Lung (tissue), 12 donors: ENCODE results near the gene YWHAG. TPM values are rescaled to one million over a fixed set of nuclear protein-coding genes. Genes with fewer than 3 reads are reported as not detected.
A peak's percentile ranks its signal among the peaks of the same experiment; 100 is the strongest.

Experiments
- ATAC-seq: fragments of 200-7000 bp; cut with Tn5 transposase; one replicate; pipeline ENCODE4 v1.9.1; 2020; ENCODE audit warnings: moderate number of reproducible peaks; ENCODE audit not compliant: insufficient read depth, low FRiP score
- DNase-seq, 3 donors: peaks; one replicate each; pipeline ENCODE4 v3.0.0-alpha.2; 2013 to 2017
- H3K27ac ChIP-seq, 2 donors: one replicate each; pipeline ENCODE4 v1.5.1; 2013; ENCODE audit warnings: mild to moderate bottlenecking in 2 of 2, moderate library complexity in 2 of 2, control low read depth in 1 of 2, inconsistent platforms in 1 of 2, low read depth in 1 of 2, low read length in 1 of 2
- H3K27me3 ChIP-seq, 3 donors: one replicate each; pipeline ENCODE4 v1.5.1; 2013; ENCODE audit warnings: low read length in 2 of 3; ENCODE audit not compliant: control insufficient read depth in 3 of 3, insufficient read depth in 3 of 3
- H3K36me3 ChIP-seq, 4 donors: one replicate each; pipeline ENCODE4 v1.5.1; 2013; ENCODE audit warnings: low read length in 4 of 4, mild to moderate bottlenecking in 1 of 4, moderate library complexity in 1 of 4; ENCODE audit not compliant: control insufficient read depth in 4 of 4, insufficient read depth in 4 of 4
- H3K4me1 ChIP-seq, 5 donors: one replicate each; pipeline ENCODE4 v1.5.1; 2013; ENCODE audit warnings: low read length in 5 of 5, mild to moderate bottlenecking in 2 of 5, moderate library complexity in 1 of 5; ENCODE audit not compliant: control insufficient read depth in 5 of 5, insufficient read depth in 5 of 5
- H3K4me3 ChIP-seq: one replicate; pipeline ENCODE4 v1.5.1; 2013; ENCODE audit warnings: mild to moderate bottlenecking, control low read depth, moderate library complexity
- H3K9ac ChIP-seq, 2 donors: one replicate each; pipeline ENCODE4 v1.5.1; 2013; ENCODE audit warnings: low read length in 2 of 2, control low read depth in 1 of 2; ENCODE audit not compliant: insufficient read depth in 1 of 2
- H3K9me3 ChIP-seq, 4 donors: one replicate each; pipeline ENCODE4 v1.5.1; 2013; ENCODE audit warnings: low read length in 3 of 4, mild to moderate bottlenecking in 1 of 4, moderate library complexity in 1 of 4; ENCODE audit not compliant: control insufficient read depth in 4 of 4, insufficient read depth in 3 of 4
- CTCF ChIP-seq: IDR thresholded peaks from 2 replicates; pipeline ENCODE4 v1.5.1; 2012; ENCODE audit warnings: mild to moderate bottlenecking; ENCODE audit errors: control extremely low read depth, extremely low read depth
- WGBS, 2 donors: extraction: QIAGEN DNeasy Blood & Tissue Kit; methylation state at CpG; one replicate each; pipeline ENCODE4 v1.1.7; 2013; 5-methylcytosine and 5-hydroxymethylcytosine counted together
- polyA plus RNA-seq, 2 donors: library from polyadenylated mRNA; stranded (reverse); fragments of 200-250 nt; gene quantifications; one replicate each; pipeline ENCODE4 v1.2.1, GENCODE V29; 2013
- total RNA-seq, 2 donors: library from RNA; depleted of rRNA in 1 of 2; stranded (reverse); fragments of >200 nt in 1 of 2; gene quantifications; one replicate each; pipeline ENCODE4 v1.2.1, GENCODE V29; 2014 to 2021
- donor health status: control.
- donor health status: control.
- donor health status: Bipolar disorder and iron deficiency.
- donor health status: healthy.
- donor health status: DM: yes; HTN: yes; CAD: no.

The YWHAG gene
- total and polyA plus RNA-seq, 4 donors: 34.3 to 123 (median 82.9) TPM

- Histone ChIP-seq H3K9ac (no peak overlapping the region), H3K4me1 (peaks cover 0 to 16% (median 4%) of the 10 kb centered on the region in 5 donors), H3K9me3 (no peaks in the 10 kb centered on the region), H3K4me3 (no peak overlapping the region), H3K27me3 (no peaks in the 10 kb centered on the region), H3K36me3 (no peaks in the 10 kb centered on the region), H3K27ac (no peak overlapping the region)
- DNase-seq (no peak), ATAC-seq (no peak)
- WGBS, 2 donors: 94% methylated on average over 7 of the region's 7 CpGs
- no peak for TF ChIP-seq CTCF
These were observed 23.0 kb upstream of the YWHAG start for GRCh38 chr7:76381814-76382213.

GRCh38 chr7:76380623-76380966, 21.8 kb upstream of the YWHAG start:
- no peaks in the 10 kb centered on the region for H3K36me3 ChIP-seq
- H3K27me3 ChIP-seq: no peaks in the 10 kb centered on the region
- peak overlapping the region; percentile 85 to 87 for H3K27ac ChIP-seq
- no peak for TF ChIP-seq CTCF
- H3K9ac ChIP-seq: no peak overlapping the region
- no peaks in the 10 kb centered on the region for H3K9me3 ChIP-seq
- 69 to 75% methylated on average over 7 of the region's 7 CpGs for WGBS, 2 donors
- DNase-seq (no peak), ATAC-seq (no peak)
- no peak overlapping the region for H3K4me3 ChIP-seq
- peaks cover 0 to 16% (median 4%) of the 10 kb centered on the region in 5 donors for H3K4me1 ChIP-seq

- H3K4me1 ChIP-seq: peaks cover 0 to 16% (median 4%) of the 10 kb centered on the region in 5 donors
- no peaks in the 10 kb centered on the region for H3K9me3 ChIP-seq
- H3K4me3 ChIP-seq: no peak overlapping the region
- H3K9ac ChIP-seq: no peak overlapping the region
- 82 to 83% methylated on average over 9 of the region's 9 CpGs for WGBS, 2 donors
- no peaks in the 10 kb centered on the region for H3K36me3 ChIP-seq
- TF ChIP-seq CTCF: no peak
- H3K27me3 ChIP-seq: no peaks in the 10 kb centered on the region
- H3K27ac ChIP-seq: no peak overlapping the region
- ATAC-seq (no peak), DNase-seq (no peak)
These were observed 18.6 kb upstream of the YWHAG start for GRCh38 chr7:76377186-76377918.

- H3K4me3 ChIP-seq: no peak overlapping the region
- 92 to 94% methylated on average over 9 of the region's 9 CpGs for WGBS, 2 donors
- DNase-seq: no peak
- H3K9me3 ChIP-seq: no peaks in the 10 kb centered on the region
- no peaks in the 10 kb centered on the region for H3K27me3 ChIP-seq
- TF ChIP-seq CTCF: no peak
- H3K27ac ChIP-seq: no peak overlapping the region
- ATAC-seq: no peak
- H3K4me1 ChIP-seq: peaks cover 0 to 12% (median 0%) of the 10 kb centered on the region in 5 donors
- no peak overlapping the region for H3K9ac ChIP-seq
- H3K36me3 ChIP-seq: no peaks in the 10 kb centered on the region
These were observed 16.5 kb upstream of the YWHAG start for GRCh38 chr7:76375251-76375650.
